MM.1S (cell line): ENCODE measurements around the gene HTRA3.

Source experiments
- CTCF ChIP-seq: fragments of 300-600 bp; sonication (generic); IDR thresholded peaks from 2 replicates; pipeline ENCODE4 v1.5.1; 2016; ENCODE audit warnings: antibody characterized with exemption, low read length, mixed read lengths
- EZH2 ChIP-seq: fragments of 300-600 bp; sonication (generic); optimal IDR thresholded peaks from 2 replicates; pipeline ENCODE3; 2017; ENCODE audit warnings: low read depth, mild to moderate bottlenecking, antibody characterized with exemption, low read length, mixed read lengths

- TF ChIP-seq CTCF, result no peak
- TF ChIP-seq EZH2, result no peak
Measured at GRCh38 chr4:8266088-8266487, 3.5 kb upstream of the HTRA3 start.
